ENCODE data around the gene TDRD12. TPM values are rescaled to one million over a fixed set of nuclear protein-coding genes. Genes with fewer than 3 reads are reported as not detected.

Gene TDRD12
- total and polyA plus RNA-seq, 7 donors: 0.06 to 1.5 (median 0.28) TPM; not detected in 4

- 74 to 91% methylated on average over 7 of the region's 7 CpGs for WGBS, 2 donors
- Histone ChIP-seq H3K4me1 (no peaks in the 10 kb centered on the region), H3K9me3 (no peaks in the 10 kb centered on the region), H3K27ac (no peak overlapping the region), H3K4me3 (no peak overlapping the region), H3K27me3 (peaks cover 0 to 8% (median 0%) of the 10 kb centered on the region in 3 donors), H3K36me3 (no peaks in the 10 kb centered on the region)
- intact Hi-C loops (cut with DNase I): no loop called here
- DNase-seq: no peak
- TF ChIP-seq EP300 (IDR thresholded peaks at IDR 0.05): no peak
- TF ChIP-seq CTCF (IDR thresholded peaks at IDR 0.05): no peak
- TF ChIP-seq POLR2AphosphoS5 (IDR thresholded peaks at IDR 0.05): no peak
- no peak for TF ChIP-seq POLR2A (IDR thresholded peaks at IDR 0.05)
Measured at GRCh38 chr19:32816555-32817099, 97.1 kb downstream of the TDRD12 start.

- no peak overlapping the region for H3K27ac ChIP-seq
- 46 to 79% methylated on average over 17 of the region's 17 CpGs for WGBS, 2 donors
- no peak for TF ChIP-seq CTCF (IDR thresholded peaks at IDR 0.05)
- no peak for TF ChIP-seq POLR2A (IDR thresholded peaks at IDR 0.05)
- no peak for TF ChIP-seq EP300 (IDR thresholded peaks at IDR 0.05)
- no peak for TF ChIP-seq POLR2AphosphoS5 (IDR thresholded peaks at IDR 0.05)
- H3K9me3 ChIP-seq: no peaks in the 10 kb centered on the region
- H3K4me1 ChIP-seq: no peaks in the 10 kb centered on the region
- H3K4me3 ChIP-seq: no peak overlapping the region
- H3K36me3 ChIP-seq: no peaks in the 10 kb centered on the region
- peaks cover 0 to 8% (median 0%) of the 10 kb centered on the region in 3 donors for H3K27me3 ChIP-seq
- intact Hi-C loops (cut with DNase I): no loop called here
- no peak for DNase-seq
Measured at GRCh38 chr19:32817569-32818476, 98.3 kb downstream of the TDRD12 start.

- H3K27ac ChIP-seq: no peak overlapping the region
- H3K9me3 ChIP-seq: no peaks in the 10 kb centered on the region
- no peak for DNase-seq
- no peaks in the 10 kb centered on the region for H3K36me3 ChIP-seq
- intact Hi-C loops (cut with DNase I): no loop called here
- peaks cover 0 to 8% (median 0%) of the 10 kb centered on the region in 3 donors for H3K27me3 ChIP-seq
- WGBS, 2 donors: 88 to 89% methylated on average over 8 of the region's 8 CpGs
- no peaks in the 10 kb centered on the region for H3K4me1 ChIP-seq
- no peak overlapping the region for H3K4me3 ChIP-seq
- TF ChIP-seq CTCF (IDR thresholded peaks at IDR 0.05): no peak
- no peak for TF ChIP-seq EP300 (IDR thresholded peaks at IDR 0.05)
- no peak for TF ChIP-seq POLR2A (IDR thresholded peaks at IDR 0.05)
Measured at GRCh38 chr19:32818536-32818935, 99.0 kb downstream of the TDRD12 start.

- Histone ChIP-seq H3K9me3 (no peaks in the 10 kb centered on the region), H3K4me1 (no peaks in the 10 kb centered on the region), H3K27me3 (peaks cover 0 to 8% (median 0%) of the 10 kb centered on the region in 3 donors), H3K27ac (no peak overlapping the region), H3K36me3 (no peaks in the 10 kb centered on the region), H3K4me3 (no peak overlapping the region)
- DNase-seq: peak; percentile 32
- intact Hi-C loops (cut with DNase I): no loop called here
- WGBS, 2 donors: 57 to 85% methylated on average over 17 of the region's 17 CpGs
- TF ChIP-seq POLR2AphosphoS5 (IDR thresholded peaks at IDR 0.05) (no peak), EP300 (IDR thresholded peaks at IDR 0.05) (no peak), POLR2A (IDR thresholded peaks at IDR 0.05) (no peak), CTCF (IDR thresholded peaks at IDR 0.05) (no peak)
Measured at GRCh38 chr19:32819419-32820400, 100.1 kb downstream of the TDRD12 start.

Data from sigmoid colon (tissue), 7 donors.